ENCODE measurements around the gene REEP1.
"Not testable (repeated sequence)": the region's sequence is repeated elsewhere in the genome, so short reads cannot be mapped to it uniquely, and the experiment has no call there.

The REEP1 gene

GRCh38 chr2:86337244-86337835, at the start of gene REEP1:
Gene REEP1, minus strand, starts transcription at chr2:86337626. Its CDS starts 116 bp downstream, at chr2:86337510.
- peak; percentile 32 for DNase-seq

GRCh38 chr2:86383844-86384243, 46.4 kb upstream of the REEP1 start:
- DNase-seq, result no peak

GRCh38 chr2:86382698-86383097, 45.3 kb upstream of the REEP1 start:
- no peak for DNase-seq

GRCh38 chr2:86382108-86382507, 44.7 kb upstream of the REEP1 start:
- no peak for DNase-seq

GRCh38 chr2:86378469-86378868, 41.0 kb upstream of the REEP1 start:
- no peak for DNase-seq

GRCh38 chr2:86375623-86376022, 38.2 kb upstream of the REEP1 start:
- DNase-seq, result no peak

- DNase-seq, result peak; percentile 22
Observed at GRCh38 chr2:86372641-86373502, 35.4 kb upstream of the REEP1 start.

GRCh38 chr2:86372133-86372532, 34.7 kb upstream of the REEP1 start:
- no peak for DNase-seq

- DNase-seq, result no peak
Observed at GRCh38 chr2:86371527-86371926, 34.1 kb upstream of the REEP1 start.

GRCh38 chr2:86370579-86370978, 33.2 kb upstream of the REEP1 start:
- no peak for DNase-seq

GRCh38 chr2:86368161-86368824, 30.9 kb upstream of the REEP1 start:
- DNase-seq, result peak; percentile 60

GRCh38 chr2:86367499-86367777, 30.0 kb upstream of the REEP1 start:
- DNase-seq, result no peak

- DNase-seq, result no peak
Observed at GRCh38 chr2:86366651-86367498, 29.4 kb upstream of the REEP1 start.

- no peak for DNase-seq
Observed at GRCh38 chr2:86364894-86365293, 27.5 kb upstream of the REEP1 start.

GRCh38 chr2:86360776-86361175, 23.4 kb upstream of the REEP1 start:
- DNase-seq, result no peak

- DNase-seq, result no peak
Observed at GRCh38 chr2:86358957-86359356, 21.5 kb upstream of the REEP1 start.

- DNase-seq, result no peak
Observed at GRCh38 chr2:86357392-86357963, 20.1 kb upstream of the REEP1 start.

- DNase-seq, result no peak
Observed at GRCh38 chr2:86352727-86353221, 15.3 kb upstream of the REEP1 start.

GRCh38 chr2:86352137-86352726, 14.8 kb upstream of the REEP1 start:
- no peak for DNase-seq

GRCh38 chr2:86350751-86351150, 13.3 kb upstream of the REEP1 start:
- DNase-seq, result no peak

- no peak for DNase-seq
Observed at GRCh38 chr2:86347401-86347800, 10.0 kb upstream of the REEP1 start.

GRCh38 chr2:86345783-86346370, 8.5 kb upstream of the REEP1 start:
- DNase-seq, result not testable (repeated sequence)
